Measurements from ENCODE around the gene TMCO6. TPM values are rescaled to one million over a fixed set of nuclear protein-coding genes. Genes with fewer than 3 reads are reported as not detected.

Gene TMCO6
- total and polyA plus RNA-seq, 9 of the 15 experiments (the other 6 are each of a cell fraction or from before 2014, with no cell fraction given): 3.4 to 46.4 (median 16.7) TPM

DNA sequence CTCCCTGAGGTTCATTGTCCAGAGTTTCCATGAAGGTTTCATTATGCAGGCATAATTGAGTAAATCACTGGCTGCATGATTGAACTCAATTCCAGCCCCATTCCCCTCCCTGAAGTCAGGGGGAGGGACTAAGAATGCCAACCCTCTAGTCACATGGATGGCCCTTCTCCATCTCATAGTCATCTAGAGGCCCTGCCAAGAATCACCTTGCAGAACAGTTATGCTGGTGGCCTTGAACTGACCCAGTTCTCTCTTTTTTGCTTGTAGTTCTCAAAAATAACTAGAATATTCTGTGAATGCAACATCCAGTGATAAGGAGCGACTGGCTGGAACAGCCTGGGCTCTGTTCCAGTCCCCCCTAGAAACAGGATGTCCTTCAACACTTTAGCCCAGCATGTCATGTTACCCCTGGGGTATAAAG is 42.9 kb upstream of the TMCO6 start:
- POLR2A ChIA-PET: no interaction called here
- no peaks in the 10 kb centered on the region for H4K20me1 ChIP-seq (replicated peaks; ENCODE audit: control insufficient read depth, insufficient read depth, low read length)
- no peak overlapping the region for H2AFZ ChIP-seq (ENCODE audit: low read depth, low read length)
- CTCF ChIA-PET (ENCODE audit: low intra/inter-chr PET ratio): no interaction called here
- no peak overlapping the region for H3K4me2 ChIP-seq (ENCODE audit: insufficient read depth, low read length)
- DNase-seq (ENCODE audit: extremely low read depth in 1 of 4, low spot score in 3 of 4) (no peak), ATAC-seq (no peak), FAIRE-seq (no peak)
- 19% methylated on average over 1 of the region's 1 CpG for WGBS (ENCODE audit: insufficient coverage, low coverage, missing lambda C conversion rate)
- H3K4me1 ChIP-seq (replicated peaks in 1 of 2; ENCODE audit: control insufficient read depth in 2 of 2, insufficient read depth in 2 of 2, low read length in 2 of 2): peaks cover 0 to 4% of the 10 kb centered on the region in 2 experiments; a peak in 1 of 5 replicates
- H3K27me3 ChIP-seq (ENCODE audit: control insufficient read depth in 2 of 2, insufficient read depth in 2 of 2, low read length in 2 of 2): no peaks in the 10 kb centered on the region
- H3K4me3 ChIP-seq: no peak overlapping the region
- no peaks in the 10 kb centered on the region for H3K79me2 ChIP-seq (ENCODE audit: control insufficient read depth, insufficient read depth, low read length)
- no peaks in the 10 kb centered on the region for H3K9me1 ChIP-seq (ENCODE audit: control insufficient read depth, insufficient read depth, low read length)
- no peaks in the 10 kb centered on the region for H3K36me3 ChIP-seq (ENCODE audit: control insufficient read depth, insufficient read depth, low read length)
- TF ChIP-seq PML (IDR thresholded peaks at IDR 0.05; ENCODE audit: low read length): no peak
- no peak for TF ChIP-seq NFIX (CRISPR knock-in tag; IDR thresholded peaks at IDR 0.05; ENCODE audit: low read depth)
- TF ChIP-seq ZNF830 (CRISPR knock-in tag; IDR thresholded peaks at IDR 0.05): no peak
- TF ChIP-seq ZNF274 (IDR thresholded peaks at IDR 0.05; ENCODE audit: borderline replicate concordance, low read depth, low read length): no peak
- no peak for TF ChIP-seq FOXJ2 (tag; IDR thresholded peaks at IDR 0.05)
- H3K9ac ChIP-seq (ENCODE audit: insufficient read depth in 1 of 2, low read depth in 2 of 2, low read length in 2 of 2): no peak overlapping the region
- no peaks in the 10 kb centered on the region for H3K9me3 ChIP-seq (replicated peaks; ENCODE audit: control insufficient read depth, insufficient read depth, low read depth, low read length)
- BruUV-seq (replicated peaks): no TSS peak
- H3K27ac ChIP-seq (ENCODE audit: extremely low read depth, low read depth, low read length): no peak overlapping the region
- in situ Hi-C loops (cut with MboI) (no loop called here), intact Hi-C loops (cut with micrococcal nuclease) (no loop called here)

DNA sequence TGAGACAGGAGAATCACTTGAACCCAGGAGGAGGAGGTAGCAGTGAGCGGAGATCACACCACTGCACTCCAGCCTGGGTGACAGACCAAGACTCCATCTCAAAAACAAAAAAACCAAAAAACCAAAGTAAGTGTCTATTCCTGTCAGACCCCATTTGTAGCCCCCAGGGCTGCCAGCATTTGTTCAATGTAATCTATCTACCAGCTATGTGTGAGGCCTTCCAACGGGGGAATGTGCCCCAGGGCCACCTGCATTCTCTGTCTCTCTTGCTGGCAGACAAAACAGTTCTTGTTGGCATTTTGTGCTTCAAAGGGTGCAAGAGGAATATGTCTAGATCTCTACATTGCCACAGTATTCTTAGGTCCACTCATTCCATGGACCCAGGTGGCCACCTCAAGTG is 40.4 kb upstream of the TMCO6 start:
- POLR2A ChIA-PET: no interaction called here
- in situ Hi-C loops (cut with MboI): no loop called here

More for the DNA sequence above, 40.4 kb upstream of the TMCO6 start:
- FAIRE-seq: no peak
- CTCF ChIA-PET (ENCODE audit: low intra/inter-chr PET ratio): no interaction called here
- Histone ChIP-seq H3K36me3 (ENCODE audit: control insufficient read depth, insufficient read depth, low read length) (no peaks in the 10 kb centered on the region), H3K79me2 (ENCODE audit: control insufficient read depth, insufficient read depth, low read length) (no peaks in the 10 kb centered on the region), H3K4me2 (ENCODE audit: insufficient read depth, low read length) (no peak overlapping the region), H3K27ac (ENCODE audit: extremely low read depth, low read depth, low read length) (no peak overlapping the region), H3K27me3 (ENCODE audit: control insufficient read depth in 2 of 2, insufficient read depth in 2 of 2, low read length in 2 of 2) (no peaks in the 10 kb centered on the region), H4K20me1 (replicated peaks; ENCODE audit: control insufficient read depth, insufficient read depth, low read length) (no peaks in the 10 kb centered on the region), H2AFZ (ENCODE audit: low read depth, low read length) (no peak overlapping the region), H3K9ac (ENCODE audit: insufficient read depth in 1 of 2, low read depth in 2 of 2, low read length in 2 of 2) (no peak overlapping the region), H3K9me3 (replicated peaks; ENCODE audit: control insufficient read depth, insufficient read depth, low read depth, low read length) (no peaks in the 10 kb centered on the region), H3K4me1 (replicated peaks in 1 of 2; ENCODE audit: control insufficient read depth in 2 of 2, insufficient read depth in 2 of 2, low read length in 2 of 2) (no peaks in the 10 kb centered on the region; a peak in 1 of 5 replicates), H3K9me1 (ENCODE audit: control insufficient read depth, insufficient read depth, low read length) (no peaks in the 10 kb centered on the region), H3K4me3 (no peak overlapping the region)
- TF ChIP-seq ZZZ3 (IDR thresholded peaks at IDR 0.05) (no peak), ZNF239 (CRISPR knock-in tag; IDR thresholded peaks at IDR 0.05) (no peak), CBFB (CRISPR knock-in tag; IDR thresholded peaks at IDR 0.05) (no peak), VEZF1 (CRISPR knock-in tag; IDR thresholded peaks at IDR 0.05) (no peak), CC2D1A (IDR thresholded peaks at IDR 0.05) (no peak)
- TF ChIP-seq, protein P1, sequence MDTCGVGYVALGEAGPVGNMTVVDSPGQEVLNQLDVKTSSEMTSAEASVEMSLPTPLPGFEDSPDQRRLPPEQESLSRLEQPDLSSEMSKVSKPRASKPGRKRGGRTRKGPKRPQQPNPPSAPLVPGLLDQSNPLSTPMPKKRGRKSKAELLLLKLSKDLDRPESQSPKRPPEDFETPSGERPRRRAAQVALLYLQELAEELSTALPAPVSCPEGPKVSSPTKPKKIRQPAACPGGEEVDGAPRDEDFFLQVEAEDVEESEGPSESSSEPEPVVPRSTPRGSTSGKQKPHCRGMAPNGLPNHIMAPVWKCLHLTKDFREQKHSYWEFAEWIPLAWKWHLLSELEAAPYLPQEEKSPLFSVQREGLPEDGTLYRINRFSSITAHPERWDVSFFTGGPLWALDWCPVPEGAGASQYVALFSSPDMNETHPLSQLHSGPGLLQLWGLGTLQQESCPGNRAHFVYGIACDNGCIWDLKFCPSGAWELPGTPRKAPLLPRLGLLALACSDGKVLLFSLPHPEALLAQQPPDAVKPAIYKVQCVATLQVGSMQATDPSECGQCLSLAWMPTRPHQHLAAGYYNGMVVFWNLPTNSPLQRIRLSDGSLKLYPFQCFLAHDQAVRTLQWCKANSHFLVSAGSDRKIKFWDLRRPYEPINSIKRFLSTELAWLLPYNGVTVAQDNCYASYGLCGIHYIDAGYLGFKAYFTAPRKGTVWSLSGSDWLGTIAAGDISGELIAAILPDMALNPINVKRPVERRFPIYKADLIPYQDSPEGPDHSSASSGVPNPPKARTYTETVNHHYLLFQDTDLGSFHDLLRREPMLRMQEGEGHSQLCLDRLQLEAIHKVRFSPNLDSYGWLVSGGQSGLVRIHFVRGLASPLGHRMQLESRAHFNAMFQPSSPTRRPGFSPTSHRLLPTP (IDR thresholded peaks at IDR 0.05; ENCODE audit: borderline replicate concordance, extremely low read depth, insufficient read length): no peak
- no peak for DNase-seq (ENCODE audit: extremely low read depth in 1 of 4, low spot score in 3 of 4)
- ATAC-seq: no peak
- intact Hi-C loops (cut with micrococcal nuclease): no loop called here
- no TSS peak for BruUV-seq (replicated peaks)
- 52% methylated on average over 2 of the region's 2 CpGs for WGBS (ENCODE audit: insufficient coverage, low coverage, missing lambda C conversion rate)

Measured in K562 (cell line).